IPS DF 4.7 (cell line): ENCODE measurements around the gene RNF208.
"Not testable (repeated sequence)": the region's sequence is repeated elsewhere in the genome, so short reads cannot be mapped to it uniquely, and the experiment has no call there.

Source experiments
- DNase-seq: peaks from one replicate; pipeline ENCODE4 v3.0.0-alpha.2; 2013; ENCODE audit warnings: low spot score; ENCODE audit errors: extremely low read depth

The RNF208 gene

GRCh38 chr9:137253717-137254623 is 31.9 kb upstream of the RNF208 start:
- DNase-seq = no peak

GRCh38 chr9:137252555-137253506 is 30.8 kb upstream of the RNF208 start:
- DNase-seq = no peak

GRCh38 chr9:137251490-137252268 is 29.6 kb upstream of the RNF208 start:
- no peak for DNase-seq

GRCh38 chr9:137251194-137251461 is 29.1 kb upstream of the RNF208 start, which contains the start of gene STPG3:
Gene STPG3, plus strand, starts transcription at chr9:137251286. Its CDS starts 1 bp downstream, at chr9:137251287.
- no peak for DNase-seq

- DNase-seq = no peak
Observed at GRCh38 chr9:137250329-137251193, 28.5 kb upstream of the RNF208 start.

- no peak for DNase-seq
Observed at GRCh38 chr9:137247916-137248175, 25.8 kb upstream of the RNF208 start.

GRCh38 chr9:137247135-137247915 is 25.3 kb upstream of the RNF208 start:
- DNase-seq = no peak

- no peak for DNase-seq
Observed at GRCh38 chr9:137245450-137246421, 23.7 kb upstream of the RNF208 start.

GRCh38 chr9:137244486-137245449 is 22.7 kb upstream of the RNF208 start:
- no peak for DNase-seq

GRCh38 chr9:137243626-137244485 is 21.8 kb upstream of the RNF208 start:
- no peak for DNase-seq

GRCh38 chr9:137243266-137243625 is 21.2 kb upstream of the RNF208 start:
- DNase-seq = not testable (repeated sequence)

- no peak for DNase-seq
Observed at GRCh38 chr9:137242269-137243203, 20.5 kb upstream of the RNF208 start.

- no peak for DNase-seq
Observed at GRCh38 chr9:137241490-137242268, 19.6 kb upstream of the RNF208 start.

GRCh38 chr9:137240841-137241489 is 18.9 kb upstream of the RNF208 start, which contains the start of gene TUBB4B:
Gene TUBB4B, plus strand, starts transcription at chr9:137241287. Its CDS starts 74 bp downstream, at chr9:137241361.
- DNase-seq = peak; percentile 100
